GM19099 (cell line): Measurements from ENCODE around the gene ANKRD50.

Source experiments
- POLR2A ChIP-seq: IDR thresholded peaks from 3 replicates; pipeline ENCODE4 v1.6.1; 2011; ENCODE audit warnings: low read depth; ENCODE audit not compliant: insufficient read length; ENCODE audit errors: extremely low read depth

Gene ANKRD50

GRCh38 chr4:124712372-124713184, at the start of gene ANKRD50:
Gene ANKRD50 (minus strand): TSS chr4:124712732. CDS start chr4:124710511, 2,221 bp downstream.
- peak; percentile 49 for TF ChIP-seq POLR2A

GRCh38 chr4:124757126-124757525, 44.6 kb upstream of the ANKRD50 start:
- no peak for TF ChIP-seq POLR2A

- TF ChIP-seq POLR2A: no peak
These were observed 42.1 kb upstream of the ANKRD50 start for GRCh38 chr4:124754681-124755080.

GRCh38 chr4:124753941-124754581, 41.5 kb upstream of the ANKRD50 start:
- TF ChIP-seq POLR2A: no peak

GRCh38 chr4:124749421-124749820, 36.9 kb upstream of the ANKRD50 start:
- no peak for TF ChIP-seq POLR2A

- TF ChIP-seq POLR2A: no peak
These were observed 36.4 kb upstream of the ANKRD50 start for GRCh38 chr4:124748965-124749364.

- no peak for TF ChIP-seq POLR2A
These were observed 33.7 kb upstream of the ANKRD50 start for GRCh38 chr4:124745985-124746801.

GRCh38 chr4:124743711-124744110, 31.2 kb upstream of the ANKRD50 start:
- TF ChIP-seq POLR2A: no peak

GRCh38 chr4:124740501-124740900, 28.0 kb upstream of the ANKRD50 start:
- no peak for TF ChIP-seq POLR2A

- no peak for TF ChIP-seq POLR2A
These were observed 26.5 kb upstream of the ANKRD50 start for GRCh38 chr4:124738994-124739393.

GRCh38 chr4:124737619-124738018, 25.1 kb upstream of the ANKRD50 start:
- no peak for TF ChIP-seq POLR2A

GRCh38 chr4:124736526-124736925, 24.0 kb upstream of the ANKRD50 start:
- no peak for TF ChIP-seq POLR2A

- no peak for TF ChIP-seq POLR2A
These were observed 14.9 kb upstream of the ANKRD50 start for GRCh38 chr4:124727331-124727890.

GRCh38 chr4:124726269-124726668, 13.7 kb upstream of the ANKRD50 start:
- no peak for TF ChIP-seq POLR2A

GRCh38 chr4:124722071-124722470, 9.5 kb upstream of the ANKRD50 start:
- TF ChIP-seq POLR2A: no peak
